ENCODE results near the gene ARSG. TPM values are rescaled to one million over a fixed set of nuclear protein-coding genes. Genes with fewer than 3 reads are reported as not detected.

Gene ARSG
- total and polyA plus RNA-seq, 2 of the 8 experiments (the other 6 are each of a cell fraction or from before 2014, with no cell fraction given) = 3.3 to 4.0 TPM

- no peak for FAIRE-seq
- POLR2A ChIA-PET (ENCODE audit: partially characterized antibody) = interaction anchor here (0.6 to 3.6 kb wide), 3 partner anchors 8 to 152 kb away, joined by 3 to 18 read pairs (median 5); no protein-coding TSS in a partner anchor
Observed at GRCh38 chr17:68288804-68289203, 2.5 kb upstream of the ARSG start.

More at GRCh38 chr17:68288804-68289203, 2.5 kb upstream of the ARSG start:
- Histone ChIP-seq H3K79me1 (ENCODE audit: low read depth, low read length) (no peaks in the 10 kb centered on the region), H3K4me3 (ENCODE audit: extremely low read depth in 1 of 4, insufficient read depth in 2 of 4, low read depth in 3 of 4, low read length in 4 of 4) (no peak overlapping the region), H4K8ac (ENCODE audit: extremely low read depth, insufficient read depth, low read length) (no peak overlapping the region), H3K23ac (ENCODE audit: insufficient read length) (no peak overlapping the region), H3K14ac (ENCODE audit: insufficient read length) (no peak overlapping the region), H4K5ac (ENCODE audit: insufficient read length, low read depth, low read length) (no peak overlapping the region), H3K36me3 (ENCODE audit: control insufficient read depth in 2 of 4, insufficient read depth in 4 of 4, low read length in 3 of 4) (no peaks in the 10 kb centered on the region), H2BK5ac (ENCODE audit: low read depth, low read length) (no peak overlapping the region), H3K56ac (replicated peaks; ENCODE audit: insufficient read length, low read depth, low read length) (no peak overlapping the region), H2BK120ac (replicated peaks; ENCODE audit: low read depth, low read length) (no peak overlapping the region), H2BK15ac (ENCODE audit: low read length) (no peak overlapping the region), H3K79me2 (ENCODE audit: control insufficient read depth in 1 of 2, insufficient read depth in 2 of 2, low read length in 2 of 2) (no peaks in the 10 kb centered on the region), H2BK20ac (ENCODE audit: low read length) (no peak overlapping the region), H3K27me3 (replicated peaks in 1 of 4; ENCODE audit: control insufficient read depth in 3 of 4, extremely low read depth in 1 of 4, insufficient read depth in 3 of 4, low read length in 3 of 4) (peaks cover 8 to 25% (median 24%) of the 10 kb centered on the region in 4 experiments), H3K4ac (replicated peaks; ENCODE audit: insufficient read length, low read depth, low read length) (no peak overlapping the region), H2BK12ac (ENCODE audit: low read depth, low read length) (no peak overlapping the region), H3K23me2 (ENCODE audit: low read depth, low read length) (peaks cover 22% of the 10 kb centered on the region), H4K20me1 (replicated peaks in 1 of 2; ENCODE audit: control insufficient read depth in 1 of 2, insufficient read depth in 2 of 2, low read length in 2 of 2) (peaks cover 0 to 3% of the 10 kb centered on the region in 2 experiments), H2AK5ac (ENCODE audit: low read depth, low read length) (no peak overlapping the region), H3K27ac (ENCODE audit: low read depth, low read length) (no peak overlapping the region), H3K18ac (ENCODE audit: extremely low read depth, low read length) (no peak overlapping the region), H3K4me1 (replicated peaks in 1 of 4; ENCODE audit: control insufficient read depth in 3 of 4, insufficient read depth in 4 of 4, low read length in 3 of 4) (peaks cover 9 to 14% (median 13%) of the 10 kb centered on the region in 4 experiments; a peak in 6 of 7 replicates), H3K4me2 (ENCODE audit: insufficient read depth in 1 of 2, low read depth in 2 of 2, low read length in 2 of 2) (no peak overlapping the region; a peak in 1 of 4 replicates), H2AFZ (ENCODE audit: low read length) (no peak overlapping the region), H3K9me3 (ENCODE audit: insufficient read depth in 2 of 2, low read depth in 1 of 2, low read length in 1 of 2) (no peaks in the 10 kb centered on the region), H3K9ac (replicated peaks in 1 of 4; ENCODE audit: extremely low read depth in 1 of 4, low read depth in 3 of 4, low read length in 3 of 4) (no peak overlapping the region), H4K91ac (replicated peaks; ENCODE audit: insufficient read length, low read length) (no peak overlapping the region)
- TF ChIP-seq TCF12 (IDR thresholded peaks at IDR 0.05; ENCODE audit: low read depth, low read length) = no peak
- TF ChIP-seq TAF1 (IDR thresholded peaks at IDR 0.05; ENCODE audit: low read depth, low read length) = no peak
- TF ChIP-seq JUN (IDR thresholded peaks at IDR 0.05; ENCODE audit: low read depth, low read length) = no peak
- peak; percentile 85 for TF ChIP-seq YY1 (IDR thresholded peaks at IDR 0.05; ENCODE audit: low read depth, low read length)
- no peak for DNase-seq (ENCODE audit: low read depth in 1 of 2, low spot score in 2 of 2)
- CTCF ChIA-PET (ENCODE audit: partially characterized antibody) = interaction anchor here (0.8 to 3.5 kb wide), 9 partner anchors 9 to 143 kb away, joined by 3 to 17 read pairs (median 4); no protein-coding TSS in a partner anchor
- 82% methylated on average over 7 of the region's 7 CpGs; no CpG with 5 or more reads in 1 of the 2 experiments for WGBS, 2 experiments (ENCODE audit: extremely low coverage in 1 of 2, insufficient coverage in 1 of 2, insufficient read length in 1 of 2, insufficient replicate concordance in 2 of 2, low coverage in 1 of 2, low lambda C conversion rate in 2 of 2, missing lambda C conversion rate in 1 of 2)

Data from H1 (cell line).